GM21423 (cell line): ENCODE data around the gene CACNA2D3.

Source experiments
- ATAC-seq: cut with Tn5 transposase; IDR thresholded peaks from one replicate; pipeline ENCODE4 v1.9.1; 2021; ENCODE audit warnings: mild to moderate bottlenecking, moderate library complexity; ENCODE audit not compliant: unreplicated experiment

CACNA2D3 gene

DNA sequence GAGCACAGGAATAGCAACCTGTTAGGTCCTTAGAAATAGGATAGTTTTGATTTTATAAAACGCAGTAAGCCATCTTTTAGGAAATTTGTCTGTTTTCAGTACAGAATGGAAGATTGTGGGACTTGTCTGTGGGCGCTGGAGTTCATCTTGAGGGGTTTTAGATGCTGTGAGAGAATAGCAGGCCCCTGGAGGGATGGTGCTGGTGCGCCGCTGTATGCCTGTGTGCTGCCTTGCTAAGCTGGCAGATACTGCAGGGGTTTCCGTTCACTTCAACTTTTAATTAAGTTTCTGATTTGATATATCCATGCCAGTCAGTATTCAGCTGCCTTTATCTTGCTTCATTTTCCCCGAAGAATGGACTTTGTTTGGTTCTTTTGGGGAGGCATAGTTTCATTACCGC, 4.2 kb downstream of the CACNA2D3 start:
- ATAC-seq, result no peak

DNA sequence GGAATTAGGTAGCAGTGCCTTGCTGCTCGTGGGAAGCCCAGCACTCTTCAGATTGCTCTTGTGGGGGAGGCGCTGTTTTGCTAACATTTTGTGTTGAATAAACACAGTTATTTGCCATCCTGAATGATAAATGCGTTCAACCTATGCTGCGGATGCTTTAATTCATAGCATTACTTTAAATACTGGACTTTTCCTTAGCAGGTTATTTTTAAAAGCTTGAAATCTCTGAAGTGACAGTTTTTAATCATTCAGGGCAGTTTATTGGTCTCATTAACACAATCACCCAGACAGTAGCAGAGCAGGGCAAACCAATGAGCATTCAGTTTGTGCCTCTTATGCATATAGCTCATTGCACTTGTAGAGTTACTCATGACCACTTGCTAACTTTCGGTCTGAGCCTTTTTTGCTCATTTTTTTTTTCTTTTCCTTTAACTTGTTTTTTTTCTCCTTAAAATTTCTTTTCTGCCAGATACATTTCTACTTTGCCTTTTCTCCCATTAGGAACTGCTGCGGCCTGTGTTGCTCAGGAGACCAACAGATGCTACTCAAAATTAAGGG, 5.2 kb downstream of the CACNA2D3 start:
- no peak for ATAC-seq

DNA sequence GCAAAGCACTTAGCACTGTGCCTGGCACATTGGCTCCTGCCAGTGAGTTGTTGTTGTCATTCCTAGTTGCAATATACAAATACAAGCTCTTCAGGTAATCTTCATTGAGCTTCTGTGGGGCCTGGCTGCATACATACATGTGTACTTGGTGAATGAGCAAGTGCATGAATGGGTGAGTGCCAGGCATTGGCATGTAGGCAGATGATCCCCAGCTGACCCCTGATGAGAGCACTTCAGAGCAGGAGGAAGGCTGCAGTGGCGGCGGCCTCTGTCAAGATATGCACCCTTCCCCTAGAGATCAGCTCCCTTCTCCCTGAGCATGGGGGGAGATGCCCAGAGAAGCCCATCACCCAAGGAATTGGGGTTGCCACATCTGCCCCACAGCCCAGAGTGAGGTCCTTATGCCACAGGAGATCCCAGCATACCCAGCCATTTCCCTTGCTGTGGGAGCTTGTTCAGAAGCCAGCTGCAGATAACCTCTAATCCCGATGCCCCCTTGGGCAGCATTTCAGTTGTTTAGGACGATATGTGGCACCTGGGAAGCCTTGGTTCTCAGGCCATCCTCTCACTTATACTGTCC, 8.8 kb downstream of the CACNA2D3 start:
- no peak for ATAC-seq

DNA sequence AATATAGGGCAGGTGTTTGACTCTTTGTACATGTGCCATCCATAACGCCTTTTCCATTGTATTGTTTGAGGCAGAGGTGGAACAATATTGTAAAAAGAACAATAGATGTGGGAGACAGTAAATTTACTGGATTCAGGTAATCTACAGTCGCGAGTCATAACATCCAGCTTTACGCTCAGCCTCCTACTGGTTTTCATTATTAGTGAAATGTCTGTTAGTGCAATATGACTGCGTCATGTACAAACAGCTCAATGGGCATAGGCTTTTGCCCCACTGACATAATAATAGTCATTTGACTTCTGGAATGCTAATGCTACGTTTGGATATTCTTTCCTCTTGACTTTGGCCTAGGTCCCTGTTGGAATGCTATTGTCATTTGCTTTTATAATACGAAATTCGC, 9.5 kb downstream of the CACNA2D3 start:
- ATAC-seq, result no peak

DNA sequence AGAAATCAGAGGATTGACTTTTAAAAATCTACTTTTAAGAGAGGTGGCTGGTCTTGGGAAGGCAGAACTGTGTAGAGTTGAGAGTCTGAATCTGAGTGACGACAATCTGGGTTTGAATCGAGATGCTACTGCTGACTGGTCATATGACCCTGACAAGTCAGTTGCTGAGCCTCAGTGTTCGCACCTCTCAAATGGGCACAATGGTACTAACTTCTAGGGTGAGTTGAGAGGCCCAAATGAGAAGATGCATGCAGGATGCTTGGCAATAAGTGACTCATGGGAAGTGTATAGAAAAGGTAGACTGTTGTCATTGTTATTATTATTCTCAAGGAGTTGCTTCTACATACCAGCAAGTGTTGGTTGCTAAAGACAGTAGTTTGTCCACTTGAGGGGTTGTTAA, 10.3 kb downstream of the CACNA2D3 start:
- no peak for ATAC-seq

DNA sequence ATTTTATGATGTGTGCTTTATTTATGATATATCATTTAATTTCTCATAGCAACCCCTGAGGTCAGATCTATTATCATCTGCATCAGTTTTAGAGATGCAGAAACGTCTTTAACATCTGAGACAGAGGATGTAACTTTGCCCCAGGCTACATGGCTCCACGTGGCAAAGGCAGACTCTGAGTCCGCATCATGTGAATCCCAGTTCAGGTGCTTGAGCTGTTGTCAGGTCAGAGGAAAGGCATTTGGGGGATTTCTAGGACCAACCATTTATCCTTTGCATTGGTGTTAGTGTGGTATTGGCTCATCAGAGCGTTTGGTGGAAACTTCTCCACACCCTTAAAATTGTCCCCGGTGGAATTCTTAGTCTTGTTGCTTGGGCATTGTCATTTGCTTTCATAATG, 10.8 kb downstream of the CACNA2D3 start:
- ATAC-seq, result no peak

DNA sequence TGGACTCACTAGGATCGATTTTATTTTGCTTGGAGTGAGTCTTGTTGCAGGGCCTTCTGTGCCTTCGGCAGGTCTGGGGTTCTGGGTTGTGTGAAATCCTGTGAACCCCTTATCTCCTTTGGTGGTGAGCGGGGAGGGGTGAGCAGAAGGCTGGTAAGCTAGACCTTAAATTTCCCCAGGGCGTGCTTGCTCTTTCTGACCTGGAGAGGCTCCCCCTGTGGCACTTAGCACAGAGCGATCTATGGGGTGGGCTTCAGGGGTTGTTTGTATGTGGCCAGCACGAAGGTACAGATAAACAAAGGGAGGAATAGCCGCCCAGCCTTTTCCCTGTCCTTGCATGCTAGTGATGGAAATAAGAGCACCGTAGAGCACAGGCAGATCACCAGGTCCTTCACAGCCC, 11.8 kb downstream of the CACNA2D3 start:
- no peak for ATAC-seq

DNA sequence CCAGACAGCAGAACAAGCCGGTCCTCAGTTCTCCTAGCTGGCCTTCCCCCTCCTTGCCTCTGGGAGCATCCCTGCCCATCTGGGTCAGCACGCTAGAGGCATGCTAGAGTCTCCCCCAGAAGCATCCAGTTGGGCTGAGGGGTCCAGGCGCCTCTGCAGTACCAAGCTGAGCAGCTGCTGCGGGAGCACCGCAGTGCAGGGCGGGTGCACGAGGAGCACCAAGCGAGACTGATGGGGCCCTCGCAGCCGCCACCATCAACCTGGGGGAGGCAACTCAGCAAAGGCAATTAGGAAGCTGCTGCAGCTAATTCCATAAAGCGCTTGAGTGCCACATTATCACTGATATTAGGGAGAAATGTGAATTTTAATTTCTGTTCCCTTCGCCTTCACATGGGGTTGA, 12.4 kb downstream of the CACNA2D3 start:
- ATAC-seq, result no peak

DNA sequence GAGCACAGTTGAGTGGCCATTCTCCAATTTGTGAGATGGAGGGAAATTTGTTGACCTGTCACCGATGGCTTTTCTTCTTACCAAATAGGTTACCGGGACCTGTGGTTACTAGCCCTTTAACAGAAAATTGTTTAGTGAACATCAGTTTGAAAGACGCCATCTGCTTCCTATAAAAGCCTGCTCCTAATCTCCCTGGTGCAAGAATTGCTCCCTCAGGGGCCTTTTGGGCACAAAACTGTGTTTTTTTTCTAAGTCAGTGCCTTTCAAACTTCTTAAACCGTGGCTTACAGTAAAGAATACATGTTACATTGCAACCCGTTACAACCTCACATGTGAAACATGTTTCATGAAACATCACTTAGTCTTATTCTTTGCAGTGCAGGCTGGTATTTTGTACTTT, 15.0 kb downstream of the CACNA2D3 start:
- ATAC-seq, result no peak

DNA sequence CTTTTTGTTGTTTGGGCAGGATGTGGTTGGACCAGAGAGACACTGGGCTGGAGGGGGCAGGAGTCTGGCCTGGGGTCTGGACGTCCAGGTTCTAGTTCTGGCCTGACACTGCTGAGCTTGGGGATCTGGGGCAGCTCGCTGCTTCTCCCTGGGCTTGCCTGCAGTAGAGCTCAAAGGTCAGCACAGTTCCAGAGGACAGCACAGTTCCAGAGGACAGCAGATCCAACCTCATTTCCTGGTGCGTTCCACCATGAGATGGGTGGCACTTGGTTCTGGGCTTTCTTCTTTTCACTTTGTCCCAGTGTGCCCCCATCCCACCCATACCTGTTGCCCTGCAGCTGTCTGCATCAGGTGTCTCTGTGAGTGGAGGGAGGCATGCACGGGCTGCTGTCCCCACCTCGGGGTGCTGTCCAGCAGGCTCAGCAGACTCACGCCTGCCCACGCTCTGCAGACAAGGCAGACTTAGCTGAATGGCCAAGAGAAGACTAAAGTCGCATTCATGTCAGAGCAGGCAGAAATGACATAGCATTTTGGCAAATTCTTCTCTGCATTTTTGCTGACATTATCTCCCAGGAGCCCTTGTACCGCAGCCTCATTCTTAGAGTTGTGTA, 16.7 kb downstream of the CACNA2D3 start:
- ATAC-seq, result no peak

DNA sequence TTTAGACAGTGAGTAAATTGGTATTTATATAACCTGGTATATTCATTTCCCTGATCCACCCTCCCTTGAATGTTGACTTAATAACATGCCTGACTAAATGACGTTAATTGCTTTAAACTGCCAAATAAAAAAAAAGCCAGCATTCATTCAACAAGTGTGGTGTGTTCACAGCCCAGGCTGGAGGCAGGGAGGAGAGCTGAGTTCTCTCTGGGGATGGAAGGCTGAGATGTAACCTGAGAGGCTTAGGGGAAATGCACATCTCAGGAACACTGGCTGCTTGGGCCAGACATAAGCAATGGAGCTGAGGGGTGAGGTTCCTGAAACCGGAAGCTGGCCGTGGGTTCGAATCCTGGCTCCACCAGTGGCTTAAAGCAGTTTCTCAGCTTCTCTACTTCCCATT, 17.3 kb downstream of the CACNA2D3 start:
- ATAC-seq, result no peak

DNA sequence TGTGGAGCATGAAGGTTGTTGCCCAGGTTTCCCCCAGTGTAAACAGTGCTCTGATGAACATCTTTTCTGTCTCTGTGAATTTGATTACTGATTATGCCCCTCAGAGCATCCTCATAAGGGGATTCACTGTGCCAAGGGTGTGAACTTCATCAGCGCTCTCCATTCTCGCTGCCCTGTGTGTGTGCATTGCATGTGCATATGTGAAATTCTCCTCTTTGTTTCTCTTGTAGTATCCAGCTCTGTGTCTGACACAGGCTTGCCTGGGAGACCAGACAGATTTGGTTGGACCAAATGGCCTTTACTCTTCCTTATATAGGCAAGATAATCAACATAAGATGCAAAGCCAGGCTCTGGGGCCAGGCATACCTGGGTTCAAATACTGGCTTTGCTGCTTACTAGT, 21.9 kb downstream of the CACNA2D3 start:
- ATAC-seq, result no peak

DNA sequence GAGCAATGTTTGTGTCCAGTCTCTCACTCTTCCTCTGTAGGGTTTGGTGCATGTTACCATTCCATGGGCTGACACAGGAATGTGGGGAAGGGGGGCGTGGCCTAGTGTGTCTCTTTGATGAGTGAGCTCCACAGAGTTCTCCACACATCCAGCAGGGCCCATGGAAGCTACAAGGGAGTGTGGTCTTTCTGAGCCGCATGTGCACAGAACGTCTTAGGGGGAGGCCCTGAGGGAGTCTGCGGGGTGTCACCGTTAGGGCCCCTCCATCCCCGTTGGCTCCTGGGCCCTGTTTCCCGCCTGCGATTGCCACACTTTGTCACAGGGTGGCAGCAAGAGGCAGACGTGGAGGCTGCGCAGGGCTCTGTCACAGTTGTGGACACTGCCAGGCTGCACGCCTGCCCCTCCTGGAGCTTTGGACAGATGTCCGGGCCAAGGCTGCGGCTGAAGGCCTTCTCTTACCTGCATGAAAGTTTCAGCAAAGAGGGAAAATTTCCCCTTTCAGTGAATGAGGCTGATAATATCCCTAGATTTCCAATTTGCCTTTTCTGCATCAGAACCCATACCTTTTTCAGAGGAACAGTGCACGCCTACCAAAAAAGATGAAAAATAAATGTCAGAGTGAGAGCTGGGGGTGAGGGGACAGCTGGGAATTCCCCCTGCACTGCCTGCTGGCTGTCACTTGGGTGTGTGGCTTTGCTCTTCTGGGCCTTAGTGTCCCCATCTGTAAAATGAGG, 24.3 kb downstream of the CACNA2D3 start:
- ATAC-seq, result no peak

DNA sequence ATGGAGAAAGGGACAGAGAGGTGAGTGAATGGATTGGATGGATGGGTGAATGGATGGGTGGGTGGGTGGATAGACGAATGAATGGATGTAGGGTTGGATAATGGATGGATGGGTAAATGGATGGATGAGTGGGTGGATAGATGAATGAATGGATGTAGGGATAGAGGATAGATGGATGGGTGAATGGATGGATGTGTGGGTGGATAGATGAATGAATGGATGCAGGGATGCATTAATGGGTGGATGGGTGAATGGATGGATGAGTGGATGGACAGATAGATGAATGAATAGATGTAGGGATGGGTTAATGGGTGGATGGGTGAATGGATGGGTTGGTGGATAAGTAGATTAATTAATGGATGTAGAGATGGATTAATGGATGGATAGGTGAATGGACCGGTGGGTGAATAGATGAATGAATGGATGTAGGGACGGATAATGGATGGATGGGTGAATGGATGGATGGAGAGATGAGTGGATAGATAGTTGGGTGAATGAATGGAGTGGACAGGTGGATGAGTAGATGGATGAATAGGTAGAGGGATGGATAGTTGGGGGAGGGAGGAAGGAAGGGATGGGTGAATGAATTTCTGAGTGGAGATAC, 28.6 kb downstream of the CACNA2D3 start:
- no peak for ATAC-seq

DNA sequence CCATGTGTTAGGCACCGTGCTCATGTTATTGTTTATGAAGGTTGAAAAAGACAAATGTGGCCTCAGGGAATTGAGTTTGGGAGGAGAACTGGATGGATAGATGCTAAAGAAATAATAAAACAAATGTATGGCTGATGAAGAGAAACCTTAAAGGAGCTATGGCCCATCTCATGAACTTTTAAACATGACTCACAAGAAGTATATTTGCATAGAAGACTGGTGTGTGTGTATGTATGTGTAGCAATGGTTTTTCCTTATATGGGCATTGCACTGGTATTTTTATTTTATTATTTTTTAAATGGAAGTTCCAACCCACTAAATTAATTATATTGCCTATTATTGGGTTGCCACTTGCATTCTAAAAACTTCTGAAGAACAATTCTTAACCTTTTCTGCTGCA, 31.1 kb downstream of the CACNA2D3 start:
- ATAC-seq, result no peak

DNA sequence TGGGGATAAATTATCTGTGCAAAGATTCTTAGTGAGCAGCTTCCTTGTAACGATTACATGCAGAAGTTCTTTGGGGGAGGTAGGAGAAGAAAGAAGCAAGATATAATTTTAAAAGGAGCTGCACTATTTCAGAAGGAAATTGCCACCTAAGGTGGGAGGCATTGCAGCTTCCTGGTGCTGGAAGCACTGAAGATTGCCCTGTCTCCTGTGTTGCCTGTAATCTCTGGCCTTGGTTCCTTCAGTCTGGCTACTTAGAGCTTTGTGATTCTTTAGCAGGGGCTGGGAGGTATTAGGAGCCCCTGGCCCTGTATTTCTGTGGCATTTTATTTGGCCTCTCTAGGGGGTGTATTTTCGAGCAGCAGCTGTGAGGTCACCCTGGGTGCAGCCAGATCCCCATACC, 35.5 kb downstream of the CACNA2D3 start:
- no peak for ATAC-seq

DNA sequence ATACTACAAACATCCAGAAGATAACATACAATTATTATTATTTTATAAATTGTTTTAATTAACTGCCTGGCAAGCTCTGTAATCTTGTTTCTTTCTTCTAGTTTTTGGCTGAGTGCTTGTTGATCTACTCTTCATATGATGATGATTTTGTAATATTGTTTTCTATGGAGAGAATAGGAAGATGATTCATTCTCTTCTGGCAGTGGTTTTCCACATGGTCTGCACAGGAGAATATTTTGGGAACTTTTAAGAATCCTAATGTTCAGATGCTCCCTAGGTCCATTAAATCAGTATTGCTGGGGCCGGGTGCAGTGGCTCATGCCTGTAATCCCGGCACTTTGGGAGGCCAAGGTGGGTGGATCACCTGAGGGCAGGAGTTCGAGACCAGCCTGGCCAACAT, 37.6 kb downstream of the CACNA2D3 start:
- ATAC-seq, result no peak

DNA sequence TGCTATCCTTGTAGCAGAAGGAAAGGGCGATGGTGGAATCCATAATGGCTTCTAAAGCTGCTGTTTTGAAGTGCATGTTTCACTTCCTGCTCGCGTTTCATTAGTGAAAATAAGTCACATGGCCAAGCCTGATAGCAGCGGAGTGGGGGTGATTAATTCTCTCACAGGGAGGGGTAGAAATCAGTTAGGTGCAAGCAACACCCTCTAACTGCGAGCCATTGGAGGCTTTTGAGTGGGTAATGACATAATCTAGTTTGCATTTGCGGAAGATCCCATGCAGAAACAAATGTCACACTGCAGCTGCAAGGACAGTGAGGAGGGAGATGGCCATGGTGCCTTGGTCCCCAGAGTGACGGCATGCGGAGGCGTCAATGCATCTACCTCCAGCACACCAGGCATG, 41.1 kb downstream of the CACNA2D3 start:
- no peak for ATAC-seq

DNA sequence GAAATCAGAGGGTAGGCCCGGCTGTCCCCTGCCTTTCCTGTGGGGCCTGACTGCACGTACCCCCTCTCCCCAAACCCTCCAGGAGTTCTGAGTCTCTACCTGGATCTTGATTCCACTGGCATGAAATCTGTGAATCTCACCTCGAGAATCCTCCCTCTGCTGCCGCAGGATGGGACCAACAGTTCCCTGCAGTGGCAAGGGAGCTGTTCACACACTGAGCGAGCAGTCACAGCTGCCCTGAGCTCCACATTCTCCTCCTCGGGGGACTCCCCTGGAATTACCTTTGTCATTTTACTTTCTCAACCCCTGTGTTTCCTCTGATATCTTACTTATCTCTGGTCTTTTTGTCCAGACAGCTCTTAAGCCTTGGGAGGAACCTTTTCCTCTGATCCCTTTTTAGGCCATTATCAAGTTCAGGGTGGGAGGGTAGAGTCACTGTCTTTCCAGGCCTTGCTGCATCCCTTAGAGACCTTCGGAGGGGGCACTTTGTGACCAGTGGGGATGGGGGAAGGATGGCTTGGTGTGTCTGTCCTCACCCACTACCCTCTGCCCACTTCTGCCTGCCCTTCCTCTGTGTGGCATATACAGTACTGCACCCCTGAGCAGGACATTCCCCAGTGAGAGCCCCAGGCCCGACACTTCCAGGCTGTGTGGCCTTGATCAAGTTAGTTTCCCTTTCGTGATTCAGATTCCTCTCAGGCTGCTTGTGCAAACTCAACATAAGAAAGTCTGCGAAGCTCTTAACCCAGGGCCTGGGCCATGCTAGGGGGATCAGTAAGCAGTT, 42.0 kb downstream of the CACNA2D3 start:
- no peak for ATAC-seq

DNA sequence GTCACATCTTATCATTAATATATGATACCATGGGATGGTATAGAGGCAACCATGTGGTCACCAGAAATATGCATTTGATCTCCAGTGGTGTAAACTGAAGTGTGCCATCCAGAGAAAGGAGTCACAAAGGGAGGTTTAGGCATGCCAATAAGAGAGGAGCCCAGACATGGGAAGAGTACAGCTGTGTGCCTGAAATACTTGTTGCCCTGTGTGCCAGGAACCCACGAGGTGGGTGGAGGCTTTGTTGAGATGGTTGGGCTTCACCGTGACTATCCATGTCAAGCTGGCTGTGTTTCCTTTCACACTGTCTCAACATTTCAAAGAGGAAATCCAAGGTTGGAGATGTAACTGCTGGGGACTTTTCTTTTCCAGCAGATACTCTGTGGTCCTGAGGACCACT, 43.5 kb downstream of the CACNA2D3 start:
- ATAC-seq, result no peak

DNA sequence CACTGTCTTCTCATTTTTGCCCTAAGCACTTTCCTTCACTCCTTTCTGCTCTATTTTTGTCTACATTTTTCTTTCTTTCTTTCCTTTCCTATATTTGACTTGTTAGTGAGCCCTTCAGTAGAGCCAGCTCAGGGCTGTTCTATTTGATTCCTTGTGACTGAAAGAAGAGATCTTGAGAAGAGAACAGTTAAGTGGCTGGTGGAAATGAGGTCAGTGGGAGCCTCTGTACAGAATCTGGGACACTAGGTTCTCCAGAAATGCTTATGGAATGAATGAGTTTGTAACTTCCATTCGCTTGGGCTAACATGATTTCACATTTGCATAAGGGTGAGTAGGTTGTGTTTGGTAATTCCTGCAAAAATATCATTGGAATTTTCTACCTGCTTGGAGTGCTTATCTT, 45.6 kb downstream of the CACNA2D3 start:
- ATAC-seq, result no peak
